Suppressor macrophage (primary cell): Measurements from ENCODE around the gene NEGR1.

Experiments
- DNase-seq, 4 experiments: peaks; one replicate each; pipeline ENCODE4 v3.0.0-alpha.2; 2020 to 2022

The NEGR1 gene

DNA sequence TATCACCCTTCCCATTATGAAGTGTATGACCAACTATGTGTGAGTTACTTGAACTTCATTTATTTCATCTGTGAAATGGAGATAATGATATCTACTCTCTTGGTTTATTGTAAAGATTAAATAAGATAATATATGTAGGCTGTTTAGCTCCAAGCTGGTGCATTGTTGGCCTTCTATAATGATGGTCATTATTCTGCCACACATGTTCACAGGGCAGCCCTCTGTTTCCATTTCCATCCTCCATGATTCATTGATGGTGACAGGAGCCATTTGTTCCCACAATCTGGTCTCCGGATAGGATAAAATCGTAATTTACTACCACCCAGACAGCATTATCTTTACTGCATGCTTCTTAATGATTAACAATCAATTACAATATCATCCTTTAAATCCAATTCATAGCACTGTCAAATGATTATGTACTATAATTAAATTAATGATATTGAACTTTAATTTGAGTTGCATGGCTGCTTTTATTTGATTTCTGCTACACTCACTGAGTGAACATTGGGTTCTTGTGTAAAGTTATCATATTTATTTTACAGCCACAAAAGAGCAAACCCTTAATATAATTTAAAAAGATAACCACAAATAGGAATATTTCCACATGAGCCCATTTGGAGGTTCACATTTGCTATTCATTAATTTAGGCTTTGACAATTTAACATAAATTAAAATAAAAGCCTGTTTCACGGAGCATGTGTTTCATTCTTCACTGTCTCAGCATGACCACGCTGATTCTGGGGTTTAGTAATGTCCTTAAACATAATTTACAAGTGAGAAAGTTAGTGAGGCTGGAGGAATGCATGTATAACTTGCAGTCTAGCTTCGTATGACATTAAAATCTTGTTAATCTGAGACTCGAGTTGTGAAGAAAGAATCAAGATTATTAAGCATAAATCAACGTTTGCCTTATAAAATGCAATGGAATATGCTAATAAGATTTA, 605.1 kb downstream of the NEGR1 start:
- no peak for DNase-seq

DNA sequence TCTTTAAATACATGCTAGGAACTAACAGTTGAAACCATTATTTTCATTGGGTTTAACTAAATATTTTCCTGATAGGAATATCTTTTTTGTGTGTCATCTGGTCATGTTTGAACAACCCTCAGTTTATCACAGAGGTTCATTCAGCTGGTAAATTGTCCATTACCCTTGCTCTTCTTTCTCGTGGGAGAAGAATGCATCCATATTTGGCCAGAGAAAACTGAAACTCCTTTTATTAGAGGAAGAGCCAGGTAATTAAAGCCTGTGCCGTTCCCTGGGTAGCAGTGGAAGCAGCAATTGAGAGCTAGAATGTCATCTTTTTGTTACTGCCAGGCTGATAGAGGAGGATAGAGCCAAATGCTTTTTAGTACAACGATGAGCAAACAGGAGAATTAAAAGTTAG, 614.3 kb downstream of the NEGR1 start:
- no peak for DNase-seq

DNA sequence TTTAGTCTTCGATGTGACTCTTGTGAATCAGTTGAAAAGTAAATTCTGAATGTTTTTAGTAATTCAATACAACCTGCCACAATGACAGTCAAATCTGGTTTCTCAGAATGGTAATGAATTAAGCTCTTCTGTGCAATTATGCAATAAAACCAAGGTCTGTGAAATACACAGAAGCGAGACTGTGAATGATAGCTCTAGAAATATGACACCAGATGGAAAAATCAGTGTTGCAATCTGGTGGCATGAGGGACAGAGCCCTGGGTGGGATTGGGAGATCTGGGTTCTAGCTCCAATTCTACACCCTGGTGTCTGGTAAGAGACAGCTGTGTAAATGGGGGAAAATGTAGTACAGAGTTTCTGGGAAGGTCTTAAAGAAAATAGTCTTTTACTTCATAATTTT, 615.1 kb downstream of the NEGR1 start:
- peak in 3 of 4 experiments; percentile 3 to 43 (median 21) for DNase-seq

DNA sequence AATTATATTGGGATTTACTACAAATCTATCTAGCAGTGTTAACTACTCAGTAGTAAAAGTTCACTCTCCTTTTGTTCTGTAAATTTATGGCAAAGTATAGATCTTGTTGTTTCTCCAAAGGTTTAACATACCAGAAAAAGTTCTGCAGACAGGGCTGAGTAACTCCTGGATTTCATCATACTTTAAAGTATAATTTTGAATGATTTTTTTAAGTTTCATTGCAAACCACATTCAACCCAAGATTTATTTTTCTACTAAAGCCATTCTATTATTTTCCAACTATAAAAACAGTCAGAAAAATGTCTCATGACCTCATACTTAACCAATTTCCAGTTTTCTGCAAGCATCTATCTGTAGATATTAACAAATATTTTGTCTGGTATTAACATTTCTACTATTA, 615.7 kb downstream of the NEGR1 start:
- DNase-seq: no peak

DNA sequence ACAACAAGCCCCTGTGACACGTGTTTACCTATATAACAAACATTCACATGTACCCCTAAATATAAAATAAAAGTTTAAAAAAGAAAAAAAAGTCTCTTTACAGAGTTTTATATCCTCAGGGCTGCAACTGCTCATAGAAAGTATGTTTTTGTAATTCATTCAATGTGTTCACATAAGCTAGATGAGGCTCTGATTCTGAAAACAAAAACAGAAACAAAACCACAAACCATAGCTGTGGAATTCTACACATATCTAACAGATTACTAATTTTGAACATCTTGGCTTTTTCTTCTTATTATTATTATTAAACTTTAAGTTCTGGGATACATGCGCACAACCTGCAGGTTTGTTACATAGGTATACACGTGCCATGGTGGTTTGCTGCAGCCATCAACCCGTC, 621.9 kb downstream of the NEGR1 start:
- no peak for DNase-seq

DNA sequence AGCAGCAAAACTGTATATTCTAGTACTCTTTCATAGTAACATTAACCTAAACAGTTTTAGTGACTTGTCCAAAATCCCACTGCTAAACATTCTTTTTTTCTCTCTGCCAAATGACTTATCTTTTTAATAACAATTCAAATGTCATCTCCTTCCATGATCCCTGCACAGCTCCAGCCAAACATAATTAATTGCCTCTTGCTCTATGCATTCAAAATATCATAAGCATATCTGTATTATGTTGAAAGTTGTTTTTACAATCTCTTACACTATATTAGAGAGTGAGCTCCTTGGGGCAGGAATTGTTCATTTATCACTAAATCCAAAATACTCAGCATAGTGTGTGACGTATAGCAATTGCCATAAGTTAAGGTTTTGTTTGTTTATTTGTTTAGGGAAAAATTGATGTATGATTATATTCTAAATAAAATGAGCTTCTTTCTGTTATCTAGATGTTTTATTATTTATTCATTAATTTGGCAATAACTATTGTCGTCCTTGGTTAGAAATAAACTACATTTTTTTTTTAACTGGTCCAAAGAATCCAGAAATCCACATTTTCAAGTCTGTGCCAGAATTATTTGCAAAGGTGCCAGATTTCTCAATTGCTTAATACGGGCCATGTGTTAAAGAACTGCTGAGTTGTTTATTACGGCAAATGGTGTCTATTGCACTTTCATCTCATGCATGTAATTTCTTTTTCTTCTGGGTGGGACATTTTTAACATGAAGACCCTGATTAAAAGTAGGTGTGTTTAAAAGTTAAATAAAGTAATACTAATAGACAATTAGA, 624.3 kb downstream of the NEGR1 start:
- DNase-seq: no peak

DNA sequence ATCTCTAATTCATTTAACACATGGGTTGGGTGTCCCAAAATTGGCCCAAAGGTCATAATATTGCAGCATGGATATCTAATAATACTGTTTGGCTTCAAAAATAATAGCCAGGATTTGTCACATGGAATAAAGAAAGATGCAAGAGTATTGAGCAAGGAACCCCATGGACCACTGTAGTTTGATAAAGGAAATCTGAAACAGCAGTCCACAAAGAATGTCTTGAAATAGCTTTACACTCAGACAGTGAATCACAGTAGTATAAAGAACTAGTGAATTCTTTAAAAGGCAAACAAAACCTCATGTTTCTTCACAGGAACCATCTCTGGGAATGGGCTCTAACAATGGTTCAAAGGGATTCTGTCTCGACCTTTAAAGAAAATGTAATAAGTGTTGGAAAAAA, 625.4 kb downstream of the NEGR1 start:
- DNase-seq: no peak

DNA sequence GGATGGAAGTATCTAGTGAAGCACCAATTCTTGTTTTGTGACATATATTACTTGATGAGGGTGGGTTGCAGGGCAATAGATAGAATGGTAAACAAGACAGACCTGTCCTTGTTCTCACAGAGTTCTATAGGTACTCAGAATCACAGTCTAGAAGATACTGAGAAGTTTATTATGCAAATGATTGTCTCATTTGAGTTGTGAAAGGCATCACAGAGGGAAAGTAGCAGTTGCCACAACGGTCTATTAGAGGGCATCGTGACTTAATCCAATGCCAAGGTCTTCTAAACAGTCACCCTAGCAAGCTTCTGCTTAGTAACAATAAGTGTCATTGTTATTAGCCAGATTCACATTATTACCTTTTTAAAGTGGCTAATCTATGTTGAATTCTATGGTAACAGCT, 626.7 kb downstream of the NEGR1 start:
- DNase-seq: no peak

DNA sequence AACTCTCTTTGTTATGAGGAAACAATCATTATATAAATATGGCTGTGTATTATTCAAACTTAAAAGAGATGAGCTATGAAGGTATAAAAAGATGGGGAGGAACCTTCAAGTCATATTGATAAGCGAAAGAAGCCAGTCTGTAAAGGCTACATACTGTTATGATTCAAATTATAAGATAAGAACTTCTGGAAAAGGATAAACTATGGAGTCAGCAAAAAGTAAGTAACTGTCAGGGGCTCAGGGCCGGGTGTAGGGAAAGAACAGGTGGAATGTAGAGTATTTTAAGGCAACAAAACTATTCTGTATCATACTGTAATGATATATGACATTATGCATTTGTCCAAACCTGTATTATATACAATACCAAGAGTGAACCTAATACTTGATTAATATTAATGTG, 628.4 kb downstream of the NEGR1 start:
- DNase-seq: no peak

DNA sequence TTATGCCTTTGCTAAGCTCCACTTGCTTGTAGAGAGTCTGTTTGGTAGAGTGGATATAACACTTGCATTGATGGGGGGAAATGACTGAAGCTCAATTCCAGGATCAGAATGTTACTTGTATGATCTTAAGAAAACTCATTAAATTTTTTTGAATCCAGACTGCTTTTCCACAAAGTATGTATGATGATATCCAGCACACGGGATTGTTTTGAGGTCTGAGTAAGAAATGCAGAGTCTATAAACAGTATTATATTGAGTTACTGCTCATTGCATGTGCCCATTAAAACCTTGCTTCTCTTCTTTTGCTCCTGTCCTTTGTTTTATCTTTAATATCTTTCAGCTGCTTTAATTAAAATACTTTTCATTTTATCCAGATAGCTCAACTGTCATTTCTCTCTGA, 631.1 kb downstream of the NEGR1 start:
- DNase-seq: no peak

DNA sequence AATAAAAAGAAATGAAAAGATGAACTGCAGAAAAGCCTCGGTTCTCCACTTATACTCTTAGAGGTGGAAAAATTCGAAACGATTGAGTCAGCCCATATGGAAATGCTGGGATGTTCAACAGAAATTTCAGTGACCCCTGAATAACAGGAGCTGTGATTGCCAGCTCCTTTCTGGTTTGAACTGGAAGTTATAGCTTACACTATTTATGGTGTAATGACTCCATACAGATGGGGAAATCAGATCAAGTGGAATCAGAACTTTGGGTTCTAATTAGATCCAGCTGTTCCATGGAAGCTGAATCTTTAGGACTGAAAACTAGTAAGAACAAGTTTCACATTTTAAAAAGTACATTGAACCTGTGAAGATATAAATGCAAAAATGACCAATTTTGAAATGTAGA, 632.2 kb downstream of the NEGR1 start:
- no peak for DNase-seq

DNA sequence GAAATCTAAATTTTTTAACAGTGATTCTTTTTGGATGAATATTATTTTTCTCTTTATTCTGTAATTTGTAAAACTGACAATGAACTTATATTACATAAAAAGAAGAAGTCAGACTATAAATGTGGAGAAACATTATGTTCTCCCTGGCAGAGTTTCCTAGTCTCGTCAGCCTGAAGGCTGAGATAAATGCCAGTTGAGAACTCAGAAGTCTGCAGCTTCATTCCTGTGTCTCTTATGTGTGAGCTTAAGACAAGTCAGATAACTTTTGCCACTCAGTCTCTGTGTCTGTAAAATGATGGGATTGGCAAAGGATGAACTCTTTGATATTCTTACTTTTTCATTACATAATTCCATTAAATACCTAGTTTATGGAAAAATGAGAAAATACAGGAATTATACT, 632.7 kb downstream of the NEGR1 start:
- DNase-seq: no peak

DNA sequence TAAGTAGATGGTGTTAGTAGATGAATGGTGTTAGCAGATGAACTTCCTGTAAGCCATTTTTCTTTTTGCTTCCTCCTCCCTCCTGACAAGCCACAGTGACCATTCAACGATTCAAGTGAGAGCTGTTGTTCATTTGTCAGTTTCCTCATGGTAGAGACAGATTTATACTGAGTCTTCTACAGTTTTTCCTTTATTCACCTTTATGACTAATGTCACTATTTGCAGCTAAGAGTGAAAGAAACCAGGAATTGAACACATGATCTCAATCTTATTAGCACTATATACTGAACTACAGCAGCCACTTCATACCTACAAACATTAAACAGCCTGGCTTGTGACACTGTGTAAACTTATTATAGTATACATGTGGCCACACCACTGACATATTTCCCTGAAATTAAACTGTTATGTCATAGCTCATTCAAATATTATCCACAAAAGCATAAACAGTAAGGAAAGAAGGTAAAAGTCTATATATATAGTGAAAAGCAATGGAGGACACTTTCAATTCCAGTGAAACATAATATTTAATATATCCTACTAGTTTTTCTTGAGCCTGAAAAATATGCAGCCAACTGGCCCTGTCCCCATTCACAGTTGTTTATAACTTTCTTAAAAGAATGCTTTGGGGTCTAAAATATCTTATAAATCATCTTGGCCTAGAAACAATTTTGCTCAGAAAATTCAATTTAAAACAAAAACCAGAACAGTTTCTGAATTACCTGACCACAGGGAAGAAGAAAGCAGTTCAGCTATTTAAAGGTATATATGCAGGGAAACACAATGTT, 634.6 kb downstream of the NEGR1 start:
- no peak for DNase-seq

DNA sequence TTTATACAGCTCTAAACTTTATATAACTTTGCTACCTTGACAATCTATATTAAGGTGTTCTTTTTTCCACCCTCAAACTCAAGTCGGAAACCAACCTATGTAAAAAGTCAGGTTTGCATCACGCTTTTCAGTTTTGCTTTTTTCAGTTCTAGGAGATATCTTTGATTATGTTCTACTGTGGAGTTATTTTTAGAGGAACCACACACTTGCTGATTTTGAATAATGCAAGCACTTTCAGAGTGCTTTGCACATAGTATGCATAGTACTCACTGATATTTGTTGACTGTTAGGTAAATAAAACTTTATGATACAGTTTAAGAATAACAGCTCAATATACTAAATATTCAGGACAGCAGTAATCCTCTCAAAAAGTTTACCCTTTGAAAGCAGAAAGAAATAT, 637.3 kb downstream of the NEGR1 start:
- DNase-seq: no peak

DNA sequence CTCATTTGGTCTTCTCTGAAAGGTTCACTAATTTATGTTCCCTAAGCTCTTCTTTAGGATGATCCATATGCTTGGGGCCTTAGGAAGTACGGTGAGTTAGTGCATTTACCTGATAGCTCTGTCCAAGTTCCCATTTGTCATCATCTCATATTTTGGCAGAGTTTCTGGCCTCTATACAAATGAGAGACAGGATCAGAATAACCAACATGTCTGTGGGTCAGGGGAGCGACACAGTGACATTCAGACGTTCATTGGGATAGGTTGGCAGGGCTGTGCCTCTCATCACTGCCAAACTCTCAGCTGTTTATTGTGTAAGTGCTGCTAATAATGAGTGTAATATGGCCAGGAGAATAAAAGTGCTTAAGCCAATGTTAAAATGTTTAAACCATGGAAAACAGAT, 640.4 kb downstream of the NEGR1 start:
- no peak for DNase-seq

DNA sequence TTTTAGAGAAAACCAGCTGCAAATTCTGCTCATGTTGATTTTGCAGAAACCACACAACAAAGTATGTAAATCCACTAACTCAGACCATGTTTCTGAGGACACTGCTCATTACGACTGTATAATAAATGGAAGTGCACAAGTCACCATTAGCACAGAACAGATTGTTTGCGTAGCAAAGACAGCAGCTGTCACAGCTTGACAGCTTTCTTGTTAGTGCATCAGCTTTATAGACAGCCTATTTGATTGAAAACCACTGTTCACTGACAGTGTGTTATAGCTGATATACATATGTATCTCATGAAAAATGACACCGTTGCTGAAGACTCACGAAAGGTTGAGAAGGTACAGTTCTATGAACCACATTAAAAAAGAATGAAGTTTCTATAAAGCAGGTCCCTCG, 641.3 kb downstream of the NEGR1 start:
- no peak for DNase-seq

DNA sequence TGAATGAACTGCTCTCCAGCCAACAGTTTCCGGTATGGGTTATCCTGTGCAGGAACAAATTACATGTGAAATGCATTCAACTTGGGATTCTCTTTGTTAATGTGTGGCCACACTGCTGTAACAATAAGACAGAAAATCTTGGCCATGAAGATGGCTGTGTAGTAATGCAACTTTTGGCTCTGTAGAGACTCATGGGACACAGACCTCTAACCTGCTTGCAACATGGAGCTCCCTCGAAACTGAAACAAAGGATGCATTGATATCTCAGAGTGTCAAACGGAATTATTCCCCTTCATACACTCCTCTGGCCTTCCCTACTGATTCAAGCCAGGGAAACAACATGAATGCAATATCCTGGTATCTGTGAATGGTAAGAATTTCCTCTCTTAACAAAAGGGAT, 642.2 kb downstream of the NEGR1 start:
- no peak for DNase-seq

DNA sequence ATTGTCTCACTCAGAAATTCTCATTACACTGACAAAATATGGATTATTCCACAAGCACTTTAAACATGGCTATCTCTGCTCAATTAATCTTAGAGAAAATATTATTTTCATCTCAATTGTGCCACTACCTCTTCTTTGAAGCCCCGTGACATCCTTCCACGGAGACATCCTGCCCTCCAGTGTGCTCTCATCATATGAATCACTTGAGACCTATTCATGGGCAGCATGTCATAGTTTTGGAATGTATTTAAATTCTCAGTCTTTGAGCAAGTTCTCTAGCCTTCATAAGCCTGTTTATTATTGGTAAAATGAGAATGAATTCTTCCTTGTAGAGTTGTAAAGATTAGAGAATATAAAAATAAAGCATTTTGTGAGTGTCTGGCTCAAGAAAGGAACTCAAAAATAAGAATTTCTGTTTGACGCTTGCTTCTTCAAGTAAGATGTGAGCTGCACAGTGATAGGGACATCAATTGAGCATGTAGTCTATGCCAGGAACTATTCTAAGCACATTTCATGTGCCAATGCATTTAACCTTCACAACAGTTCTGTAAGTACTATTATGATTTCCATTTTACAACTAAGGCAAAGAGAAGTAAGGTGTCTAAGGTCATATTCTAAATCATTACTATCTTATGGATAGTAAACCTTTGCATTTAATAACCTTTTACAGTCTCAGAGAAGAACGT, 644.1 kb downstream of the NEGR1 start:
- DNase-seq: no peak

DNA sequence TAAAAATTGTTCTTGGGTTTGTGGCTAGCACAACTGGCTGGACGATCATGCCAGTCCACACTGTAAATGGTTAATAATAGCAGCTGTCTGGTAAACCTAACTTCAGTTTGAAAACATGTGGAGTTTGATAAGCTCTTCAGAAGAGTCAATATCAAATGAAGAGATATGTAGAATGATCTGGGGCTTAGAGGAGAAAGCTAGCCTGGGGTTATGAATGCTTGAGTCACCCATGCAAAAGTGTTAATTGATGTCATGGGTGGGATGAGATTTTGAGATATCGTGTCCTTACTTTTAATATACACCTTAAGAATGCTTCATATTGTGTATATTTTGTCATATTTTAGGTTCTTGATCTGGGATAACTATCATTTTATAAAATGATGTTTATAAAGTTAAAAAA, 646.8 kb downstream of the NEGR1 start:
- no peak for DNase-seq

DNA sequence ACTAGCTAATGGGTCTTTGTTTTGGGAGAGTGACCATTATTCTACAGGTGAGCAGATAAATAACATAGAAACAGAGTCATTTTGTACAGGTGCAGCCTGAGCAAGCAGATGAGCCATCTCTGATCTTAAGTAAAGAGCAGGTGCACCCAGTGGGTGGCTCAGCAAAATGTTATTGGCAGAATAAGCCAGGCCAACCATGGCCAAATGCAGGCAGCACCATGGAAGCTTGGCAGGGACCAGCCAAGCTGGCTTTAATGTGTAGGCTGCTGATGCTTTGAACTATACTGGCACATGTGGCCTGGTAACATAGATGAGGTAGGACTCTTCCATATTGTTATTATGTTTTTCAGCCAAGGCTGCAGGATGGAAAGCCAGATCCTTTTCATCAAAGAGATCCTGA, 648.2 kb downstream of the NEGR1 start:
- no peak for DNase-seq

DNA sequence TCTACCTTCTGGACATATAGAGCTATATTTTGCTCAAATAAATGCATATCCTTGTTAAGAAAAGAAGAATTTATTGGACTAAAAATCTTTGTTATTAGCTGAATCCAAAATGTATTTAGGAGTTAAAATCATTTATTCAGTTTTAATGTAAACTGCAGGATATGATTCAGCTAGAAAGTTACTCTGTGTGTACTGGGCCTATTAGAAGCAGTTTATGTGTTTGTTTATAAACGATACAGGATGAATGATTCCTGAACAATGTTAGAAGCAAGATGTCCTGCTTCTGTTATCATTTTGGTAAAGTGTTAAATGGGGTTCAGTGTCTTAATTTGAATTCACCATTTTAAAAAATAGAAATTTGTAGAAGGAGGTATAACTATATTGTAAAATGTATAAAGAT, 652.3 kb downstream of the NEGR1 start:
- no peak for DNase-seq

DNA sequence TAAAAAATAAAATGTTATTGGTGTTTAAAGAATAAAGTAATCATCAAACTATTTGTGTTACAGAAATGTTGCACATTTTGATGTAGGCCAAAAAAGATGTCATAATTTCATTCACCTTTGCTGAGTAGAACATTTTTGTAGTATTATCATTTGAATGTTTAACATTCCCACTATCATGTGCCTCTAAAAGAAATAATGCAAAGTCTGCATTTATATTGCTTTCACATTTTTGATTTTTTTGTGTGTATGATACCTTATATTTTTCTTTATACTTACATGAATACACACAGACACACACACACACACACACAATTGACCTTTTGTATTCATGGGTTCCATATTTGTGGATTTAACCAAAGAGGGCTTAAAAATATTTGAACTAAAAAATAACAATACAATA, 657.3 kb downstream of the NEGR1 start:
- no peak for DNase-seq

DNA sequence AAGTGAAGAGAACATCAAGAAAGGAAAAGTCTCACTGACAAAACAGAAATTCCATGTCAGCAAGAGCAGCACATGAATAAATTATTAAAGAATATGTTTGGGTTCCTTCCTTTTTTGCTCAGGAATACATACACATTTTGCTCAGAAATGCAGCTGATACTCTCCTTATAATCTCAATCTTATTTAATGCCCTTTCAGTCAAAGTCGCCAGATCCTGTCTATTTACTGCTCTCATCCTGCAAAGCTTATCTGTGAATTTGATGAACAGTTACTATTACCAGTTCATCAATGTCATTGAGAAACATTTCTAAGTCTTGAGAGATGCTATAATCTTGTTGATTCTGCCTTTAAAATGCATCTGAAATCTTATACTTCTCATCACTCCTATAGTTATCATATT, 658.5 kb downstream of the NEGR1 start:
- DNase-seq: no peak
